Colonic mucosa (tissue), 4 donors: ENCODE data around the gene GLA. TPM values are rescaled to one million over a fixed set of nuclear protein-coding genes. Genes with fewer than 3 reads are reported as not detected.

Experiments used
- DNase-seq: peaks from one replicate; pipeline ENCODE4 v3.0.0-alpha.2; 2020
- H3K27ac ChIP-seq: fragments of 200-600 bp; one replicate; pipeline ENCODE4 v1.8.0; 2021
- H3K27me3 ChIP-seq: fragments of 200-600 bp; one replicate; pipeline ENCODE4 v1.8.0; 2021
- H3K36me3 ChIP-seq: fragments of 200-600 bp; one replicate; pipeline ENCODE4 v1.8.0; 2021
- H3K4me1 ChIP-seq: fragments of 200-600 bp; one replicate; pipeline ENCODE4 v1.8.0; 2021; ENCODE audit warnings: mild to moderate bottlenecking
- H3K4me3 ChIP-seq: fragments of 200-600 bp; one replicate; pipeline ENCODE4 v1.8.0; 2021
- H3K9ac ChIP-seq, 2 donors: one replicate each; pipeline ENCODE4 v1.7.0; 2013; ENCODE audit warnings: control low read depth in 2 of 2, low read depth in 2 of 2, low read length in 2 of 2
- H3K9me3 ChIP-seq: fragments of 200-600 bp; one replicate; pipeline ENCODE4 v1.8.0; 2021
- CTCF ChIP-seq: fragments of 200-600 bp; IDR thresholded peaks from one replicate; pipeline ENCODE4 v1.8.0; 2022; ENCODE audit warnings: antibody characterized with exemption, mild to moderate bottlenecking
- intact Hi-C: fragments of 100-400 bp; cut with DNase I; formaldehyde crosslinking; loops from one replicate; pipeline ENCODE4 v1.14.1; 2022
- total RNA-seq, 2 donors: library from RNA; stranded (reverse); fragmentation: NEBNext Ultra II Directional in 1 of 2; extraction: Animal tissue kit (Norgen Biotek cat#: 25700) in 1 of 2; gene quantifications; one replicate each; pipeline ENCODE4 v1.2.1, GENCODE V29; 2021
- donor health status: healthy.
- donor health status: DM: no; HTN: no; CAD: no.
- donor health status: DM: no; HTN: no; CAD: no.

GLA gene
- total RNA-seq, 2 donors from 2014 or later, result 29.9 to 33.9 TPM

- no peak for DNase-seq
- Histone ChIP-seq H3K4me3 (no peak overlapping the region), H3K9me3 (no peaks in the 10 kb centered on the region), H3K27me3 (no peaks in the 10 kb centered on the region), H3K9ac (no peak overlapping the region), H3K27ac (no peak overlapping the region), H3K4me1 (no peaks in the 10 kb centered on the region), H3K36me3 (no peaks in the 10 kb centered on the region)
- TF ChIP-seq CTCF, result no peak
- intact Hi-C loops, result no loop called here
Observed at GRCh38 chrX:101357166-101357795, 50.4 kb downstream of the GLA start.

- no peak for TF ChIP-seq CTCF
- DNase-seq, result no peak
- no peaks in the 10 kb centered on the region for H3K9me3 ChIP-seq
- no peaks in the 10 kb centered on the region for H3K4me1 ChIP-seq
- H3K36me3 ChIP-seq, result no peaks in the 10 kb centered on the region
- peak overlapping the region in 1 of 2 donors; percentile 72 for H3K9ac ChIP-seq
- peak overlapping the region; percentile 62 for H3K27ac ChIP-seq
- H3K27me3 ChIP-seq, result no peaks in the 10 kb centered on the region
- intact Hi-C loops, result no loop called here
- H3K4me3 ChIP-seq, result peak overlapping the region; percentile 52
Observed at GRCh38 chrX:101349193-101349562, 58.5 kb downstream of the GLA start.

- DNase-seq, result peak; percentile 83
- Histone ChIP-seq H3K4me3 (peak within 1 kb of the TSS; percentile 52), H3K4me1 (no peaks in the 10 kb centered on the region), H3K36me3 (no peaks in the 10 kb centered on the region), H3K9ac (peak within 1 kb of the TSS; percentile 58 to 72), H3K27ac (peak within 1 kb of the TSS; percentile 62), H3K9me3 (no peaks in the 10 kb centered on the region), H3K27me3 (no peaks in the 10 kb centered on the region)
- no peak for TF ChIP-seq CTCF
- intact Hi-C loops, result no loop called here
Observed at GRCh38 chrX:101348452-101349192, 59.1 kb downstream of the GLA start, which contains the start of gene TIMM8A. TIMM8A (minus strand) TSS chrX:101348742; CDS start chrX:101348664, 78 bp downstream.

GRCh38 chrX:101347859-101348451 lies 59.8 kb downstream of the GLA start:
- H3K36me3 ChIP-seq, result no peaks in the 10 kb centered on the region
- no peak for TF ChIP-seq CTCF
- no peaks in the 10 kb centered on the region for H3K4me1 ChIP-seq
- peak overlapping the region; percentile 58 to 72 for H3K9ac ChIP-seq
- peak overlapping the region; percentile 52 for H3K4me3 ChIP-seq
- peak overlapping the region; percentile 62 for H3K27ac ChIP-seq
- no peaks in the 10 kb centered on the region for H3K9me3 ChIP-seq
- DNase-seq, result no peak
- H3K27me3 ChIP-seq, result no peaks in the 10 kb centered on the region
- intact Hi-C loops, result no loop called here

Other genes with a start within 250 kb of the GLA start
- 1 to 10 TPM in 1 of 2 donors, under 1 TPM in 1; 0.37 to 1.1 TPM for gene DRP2, start 188.1 kb downstream of the GLA start, total RNA-seq
- gene TAF7L, start 116.6 kb downstream of the GLA start, total RNA-seq, result not detected
- gene TIMM8A, start 59.2 kb downstream of the GLA start, total RNA-seq, result 10 to 100 TPM in 1 of 2 donors, 1 to 10 TPM in 1; 9.4 to 22.9 TPM
- gene BTK, start 21.7 kb downstream of the GLA start, total RNA-seq, result 1 to 10 TPM; 1.9 to 3.0 TPM
- 100 to 1,000 TPM; 132 to 184 TPM for gene RPL36A, start 16.9 kb downstream of the GLA start, total RNA-seq
- 10 to 100 TPM; 61.7 to 72.1 TPM for gene HNRNPH2, start 297 bp upstream of the GLA start, total RNA-seq
- 1 to 10 TPM; 4.1 to 6.3 TPM for gene ARMCX4, start 77.5 kb upstream of the GLA start, total RNA-seq
- gene ARMCX1, start 142.6 kb upstream of the GLA start, total RNA-seq, result 1 to 10 TPM; 6.8 to 8.7 TPM
- 10 to 100 TPM; 15.8 to 29.8 TPM for gene ARMCX6, start 210.1 kb upstream of the GLA start, total RNA-seq
- gene ARMCX3, start 215.2 kb upstream of the GLA start, total RNA-seq, result 10 to 100 TPM; 29.4 to 42.5 TPM